Tibial artery (tissue), 4 donors: Measurements from ENCODE around the gene MICAL3.
"Not testable (repeated sequence)": the region's sequence is repeated elsewhere in the genome, so short reads cannot be mapped to it uniquely, and the experiment has no call there.

Source experiments
- DNase-seq, 2 donors: peaks; one replicate each; pipeline ENCODE4 v3.0.0-alpha.2; 2019
- H3K27ac ChIP-seq, 2 donors: fragments of 200-600 bp; sonication (generic) in 1 of 2; 1 replicate in 1 of 2; 2 replicates in 1 of 2; pipeline ENCODE4 v1.5.1; 2018 to 2019; ENCODE audit warnings: mild to moderate bottlenecking in 1 of 2
- H3K27me3 ChIP-seq, 2 donors: fragments of 200-600 bp; sonication (generic) in 1 of 2; one replicate each; pipeline versions ENCODE4 v1.5.1 to v1.6.0; 2016 to 2019
- H3K36me3 ChIP-seq, 3 donors: fragments of 200-600 bp; sonication (generic) in 2 of 3; one replicate each; pipeline ENCODE4 v1.5.1; 2016 to 2019; ENCODE audit warnings: mild to moderate bottlenecking in 2 of 3
- H3K4me1 ChIP-seq, 4 donors: fragments of 200-600 bp; sonication (generic) in 2 of 4; 1 replicate in 3 of 4; 2 replicates in 1 of 4; pipeline ENCODE4 v1.5.1; 2016 to 2019
- H3K4me3 ChIP-seq, 2 donors: fragments of 200-600 bp; sonication (generic) in 1 of 2; 1 replicate in 1 of 2; 2 replicates in 1 of 2; pipeline ENCODE4 v1.5.1; 2018 to 2019; ENCODE audit warnings: mild to moderate bottlenecking in 2 of 2
- H3K9me3 ChIP-seq, 3 donors: fragments of 200-600 bp; sonication (generic) in 1 of 3; one replicate each; pipeline ENCODE4 v1.5.1; 2016 to 2019
- CTCF ChIP-seq, 2 experiments: fragments of 200-600 bp in 1 of 2; fragments of 450-650 bp in 1 of 2; IDR thresholded peaks; one replicate each; pipeline ENCODE4 v1.5.1; 2017 to 2019; ENCODE audit warnings: antibody characterized with exemption in 2 of 2, mild to moderate bottlenecking in 1 of 2, moderate library complexity in 1 of 2
- intact Hi-C: fragments of 100-400 bp; cut with DNase I; formaldehyde crosslinking; loops from one replicate; pipeline ENCODE4 v1.15.0; 2023; ENCODE audit warnings: low total_unique reads

Gene MICAL3

DNA sequence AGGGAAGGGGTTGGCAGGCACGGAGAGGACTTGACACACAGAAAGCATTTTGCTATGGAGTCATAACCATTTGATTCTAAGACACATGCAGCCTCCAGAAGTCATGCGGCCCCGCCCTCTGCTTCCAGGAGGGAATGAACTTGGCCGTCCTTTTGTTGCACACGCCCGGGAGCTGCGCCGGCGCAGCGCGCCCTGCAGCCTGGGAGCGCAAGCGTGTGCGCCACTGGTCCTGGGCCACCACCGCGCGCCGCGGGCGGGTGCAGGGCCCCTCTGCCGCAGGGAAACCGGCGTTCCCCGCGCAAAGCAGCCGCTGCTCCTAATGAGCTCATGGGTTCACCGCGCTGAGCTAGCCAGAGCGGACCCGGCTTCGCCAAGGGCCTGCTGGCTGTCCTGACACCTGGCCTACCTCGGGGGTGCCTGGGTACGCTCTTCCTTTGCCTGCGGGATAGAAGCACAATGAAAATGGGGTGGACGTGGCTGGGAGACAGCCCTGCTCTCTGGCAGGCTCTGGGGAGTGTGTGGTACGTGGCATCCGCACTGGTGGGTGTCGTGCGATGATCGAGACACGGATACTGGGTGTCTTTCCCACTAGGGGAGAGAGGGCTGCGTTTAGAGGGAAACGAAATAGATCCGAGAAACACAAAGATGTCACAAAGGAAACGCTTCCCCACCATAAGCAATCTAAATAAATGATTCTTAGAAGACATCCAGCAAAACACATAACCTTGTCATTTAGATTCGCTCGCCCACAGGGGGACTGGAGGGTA, 669 bp downstream of the MICAL3 start:
- no peak for TF ChIP-seq CTCF (IDR thresholded peaks at IDR 0.05)
- H3K36me3 ChIP-seq: no peaks in the 10 kb centered on the region
- intact Hi-C loops: loop anchor here (5.0 to 10.0 kb wide), 2 partner anchors 51 to 111 kb away; partner anchors contain the start of gene PEX26
- H3K4me3 ChIP-seq: peak overlapping the region; percentile 73 to 83
- H3K27ac ChIP-seq: peak overlapping the region; percentile 87 to 92
- peak; percentile 79 to 91 for DNase-seq
- no peaks in the 10 kb centered on the region for H3K27me3 ChIP-seq
- peaks cover 0 to 34% (median 20%) of the 10 kb centered on the region in 4 donors for H3K4me1 ChIP-seq
- H3K9me3 ChIP-seq: no peaks in the 10 kb centered on the region

GRCh38 chr22:18022876-18023275, 1.5 kb downstream of the MICAL3 start:
- Histone ChIP-seq H3K36me3 (no peaks in the 10 kb centered on the region), H3K4me3 (peak overlapping the region in 1 of 2 donors; percentile 83), H3K27me3 (no peaks in the 10 kb centered on the region), H3K9me3 (no peaks in the 10 kb centered on the region), H3K27ac (peak overlapping the region; percentile 87 to 92), H3K4me1 (peaks cover 0 to 34% (median 20%) of the 10 kb centered on the region in 4 donors)
- intact Hi-C loops: loop anchor here (5.0 to 10.0 kb wide), 2 partner anchors 52 to 111 kb away; partner anchors contain the start of gene PEX26
- TF ChIP-seq CTCF (IDR thresholded peaks at IDR 0.05): no peak
- peak in 1 of 2 donors; percentile 34 for DNase-seq

GRCh38 chr22:18021431-18021830, 2.9 kb downstream of the MICAL3 start:
- DNase-seq: peak in 1 of 2 donors; percentile 20

GRCh38 chr22:18020743-18021142, 3.6 kb downstream of the MICAL3 start:
- H3K36me3 ChIP-seq, H3K4me3 ChIP-seq, H3K9me3 ChIP-seq, H3K27me3 ChIP-seq, DNase-seq: not testable (repeated sequence)
- intact Hi-C loops: loop anchor here (5.0 to 10.0 kb wide), 2 partner anchors 54 to 108 kb away; partner anchors contain the start of gene PEX26
- peaks cover 0 to 34% (median 20%) of the 10 kb centered on the region in 4 donors for H3K4me1 ChIP-seq
- peak overlapping the region in 1 of 2 donors; percentile 92 for H3K27ac ChIP-seq

More at GRCh38 chr22:18021431-18021830, 2.9 kb downstream of the MICAL3 start:
- intact Hi-C loops: loop anchor here (5.0 to 10.0 kb wide), 2 partner anchors 53 to 109 kb away; partner anchors contain the start of gene PEX26
- Histone ChIP-seq H3K27ac (peak overlapping the region; percentile 87 to 92), H3K36me3 (no peaks in the 10 kb centered on the region), H3K4me1 (peaks cover 0 to 34% (median 20%) of the 10 kb centered on the region in 4 donors), H3K9me3 (no peaks in the 10 kb centered on the region), H3K4me3 (no peak overlapping the region), H3K27me3 (no peaks in the 10 kb centered on the region)
- TF ChIP-seq CTCF (IDR thresholded peaks at IDR 0.05): no peak

DNA sequence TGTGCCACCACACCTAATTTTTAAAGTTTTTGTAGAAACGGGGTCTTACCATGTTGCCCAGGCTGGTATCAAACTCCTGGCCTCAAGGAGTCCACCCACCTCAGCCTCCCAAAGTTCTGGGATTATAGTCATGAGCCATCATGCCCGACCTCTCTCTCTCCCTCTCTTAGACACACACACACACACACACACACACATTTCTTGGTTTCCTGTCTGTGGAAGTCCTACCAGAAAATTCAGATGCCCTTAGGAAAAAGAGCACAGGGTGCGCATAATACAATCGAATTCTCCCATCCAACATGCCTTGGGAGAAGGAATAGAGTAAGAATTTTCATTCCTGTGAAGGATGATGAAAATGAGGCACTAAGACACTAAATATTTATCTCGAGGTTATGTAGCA, 10.4 kb downstream of the MICAL3 start:
- intact Hi-C loops: no loop called here
- DNase-seq: no peak
- TF ChIP-seq CTCF (IDR thresholded peaks at IDR 0.05): no peak
- no peak overlapping the region for H3K27ac ChIP-seq
- no peaks in the 10 kb centered on the region for H3K4me1 ChIP-seq
- no peaks in the 10 kb centered on the region for H3K27me3 ChIP-seq
- H3K4me3 ChIP-seq: no peak overlapping the region
- no peaks in the 10 kb centered on the region for H3K9me3 ChIP-seq
- no peaks in the 10 kb centered on the region for H3K36me3 ChIP-seq

DNA sequence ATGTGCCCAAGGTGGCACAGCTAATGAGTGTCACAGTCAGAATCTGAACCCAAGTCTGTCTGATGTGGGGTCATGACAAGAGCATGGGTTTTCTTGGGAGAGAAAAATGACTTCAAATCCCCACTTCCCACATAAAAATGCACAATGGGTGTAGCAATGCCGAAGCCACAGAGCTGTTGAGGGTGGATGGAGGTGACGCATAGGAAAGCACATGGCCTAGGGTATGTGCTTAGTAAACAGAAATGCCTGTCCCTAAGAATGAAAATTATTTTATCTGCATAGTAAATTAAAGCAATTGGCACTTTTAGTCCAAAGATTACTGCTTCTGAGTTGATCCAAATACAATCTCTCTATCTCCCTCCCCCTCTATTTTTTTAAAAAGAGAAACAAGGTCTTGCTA, 10.9 kb downstream of the MICAL3 start:
- Histone ChIP-seq H3K4me3 (no peak overlapping the region), H3K27ac (no peak overlapping the region), H3K36me3 (no peaks in the 10 kb centered on the region), H3K9me3 (no peaks in the 10 kb centered on the region), H3K27me3 (no peaks in the 10 kb centered on the region), H3K4me1 (no peaks in the 10 kb centered on the region)
- no peak for TF ChIP-seq CTCF (IDR thresholded peaks at IDR 0.05)
- no peak for DNase-seq
- intact Hi-C loops: no loop called here
